WTC11 (cell line): ENCODE results near the gene CBX5. TPM values are rescaled to one million over a fixed set of nuclear protein-coding genes. Genes with fewer than 3 reads are reported as not detected.

ENCODE experiments used
- ATF1 ChIP-seq: sonication (generic); formaldehyde crosslinking; IDR thresholded peaks from 2 replicates; pipeline ENCODE4 v1.8.1; 2023; ENCODE audit warnings: mild to moderate bottlenecking, moderate library complexity, missing genetic modification reagents
- GABPB1 ChIP-seq: sonication (generic); formaldehyde crosslinking; IDR thresholded peaks from 2 replicates; pipeline ENCODE4 v1.8.1; 2023; ENCODE audit warnings: mild to moderate bottlenecking, missing genetic modification reagents
- IRF2 ChIP-seq: sonication (generic); formaldehyde crosslinking; IDR thresholded peaks from 2 replicates; pipeline ENCODE4 v1.8.0; 2022; ENCODE audit warnings: low read depth, missing genetic modification reagents, borderline replicate concordance
- KAT7 ChIP-seq: sonication (generic); formaldehyde crosslinking; IDR thresholded peaks from 2 replicates; pipeline ENCODE4 v1.8.1; 2023; ENCODE audit warnings: missing genetic modification reagents, mild to moderate bottlenecking, borderline replicate concordance
- RORB ChIP-seq: fragments of 250-450 bp; sonication (Bioruptor Pico); IDR thresholded peaks from 2 replicates; pipeline ENCODE4 v1.9.0; 2021; ENCODE audit warnings: mild to moderate bottlenecking
- SP1 ChIP-seq: sonication (generic); formaldehyde crosslinking; conservative IDR thresholded peaks from 2 replicates; pipeline ENCODE4 v1.8.1; 2022; ENCODE audit warnings: missing genetic modification reagents
- TEAD4 ChIP-seq: sonication (generic); formaldehyde crosslinking; IDR thresholded peaks from 2 replicates; pipeline ENCODE4 v1.8.0; 2022; ENCODE audit warnings: mild to moderate bottlenecking, missing genetic modification reagents
- total RNA-seq: library from RNA; stranded (reverse); gene quantifications from 3 replicates; pipeline ENCODE4 v1.2.3, GENCODE V29; 2021
- TF ChIP-seq, protein P1 (sequence below): fragments of 250-450 bp; sonication (Bioruptor Pico); IDR thresholded peaks from 2 replicates; pipeline ENCODE4 v1.9.0; 2021; ENCODE audit warnings: mild to moderate bottlenecking
- TF ChIP-seq, protein P2 (sequence below): sonication (generic); formaldehyde crosslinking; IDR thresholded peaks from 2 replicates; pipeline ENCODE4 v1.8.1; 2022; ENCODE audit warnings: missing genetic modification reagents, borderline replicate concordance
- TF ChIP-seq, protein P3 (sequence below): fragments of 200-600 bp; IDR thresholded peaks from 2 replicates; pipeline ENCODE4 v1.8.0; 2022; ENCODE audit warnings: antibody characterized with exemption
- TF ChIP-seq, protein P4 (sequence below): sonication (generic); formaldehyde crosslinking; IDR thresholded peaks from 2 replicates; pipeline ENCODE4 v1.8.0; 2022; ENCODE audit warnings: mild to moderate bottlenecking, missing genetic modification reagents
- TF ChIP-seq, protein P5 (sequence below): fragments of 250-450 bp; sonication (Bioruptor Pico); conservative IDR thresholded peaks from 2 replicates; pipeline ENCODE4 v1.9.0; 2021; ENCODE audit warnings: mild to moderate bottlenecking
- TF ChIP-seq, protein P6 (sequence below): sonication (generic); formaldehyde crosslinking; IDR thresholded peaks from 2 replicates; pipeline ENCODE4 v1.8.1; 2023; ENCODE audit warnings: mild to moderate bottlenecking, missing genetic modification reagents
- TF ChIP-seq, protein P7 (sequence below): fragments of 250-450 bp; sonication (Bioruptor Pico); IDR thresholded peaks from 2 replicates; pipeline ENCODE4 v1.8.0; 2021; ENCODE audit warnings: mild to moderate bottlenecking

The CBX5 gene
- total RNA-seq, 1 experiment from 2014 or later, result 182 TPM

DNA sequence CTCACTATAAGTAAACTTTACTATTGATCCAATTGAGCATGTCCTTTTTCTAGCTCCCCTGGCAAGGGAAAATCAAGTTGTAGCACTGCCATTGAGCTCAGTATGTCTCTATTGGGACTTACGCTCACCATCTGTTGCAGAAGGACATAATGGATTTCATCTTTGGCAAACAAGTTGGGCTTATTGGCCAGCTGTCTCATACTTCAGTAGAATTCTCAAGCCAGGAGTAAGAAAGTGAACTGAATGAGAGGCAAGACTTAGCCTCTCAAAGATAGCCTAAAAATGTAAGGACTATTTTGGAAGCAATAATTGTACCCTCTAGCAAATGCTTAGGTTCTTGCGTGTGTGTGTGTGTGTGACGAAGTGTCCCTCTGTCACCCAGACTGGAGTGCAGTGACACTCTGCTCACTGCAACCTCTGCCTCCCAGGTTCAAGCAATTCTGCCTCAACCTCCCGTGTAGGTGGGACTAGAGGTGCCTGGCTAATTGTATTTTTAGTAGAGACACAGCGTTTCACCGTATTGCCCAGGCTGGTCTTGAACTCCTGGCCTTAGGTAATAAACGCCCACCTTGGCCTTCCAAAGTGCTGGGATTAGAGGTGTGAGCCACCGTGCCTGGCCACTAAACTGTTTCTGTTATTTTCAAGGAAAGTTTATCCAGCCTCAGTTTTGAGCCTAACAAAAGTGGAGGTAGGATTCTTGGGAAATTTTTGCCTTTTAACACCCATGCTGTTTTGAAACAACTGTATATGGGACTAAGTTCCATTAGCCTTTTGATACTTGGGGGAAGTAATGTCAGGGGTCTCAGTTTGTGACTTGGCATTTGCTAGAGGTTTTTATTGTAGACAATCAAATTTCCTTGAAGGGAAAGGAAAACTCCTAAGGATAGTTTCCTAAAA, 7.6 kb upstream of the CBX5 start (continued):
- TF ChIP-seq, protein P1, sequence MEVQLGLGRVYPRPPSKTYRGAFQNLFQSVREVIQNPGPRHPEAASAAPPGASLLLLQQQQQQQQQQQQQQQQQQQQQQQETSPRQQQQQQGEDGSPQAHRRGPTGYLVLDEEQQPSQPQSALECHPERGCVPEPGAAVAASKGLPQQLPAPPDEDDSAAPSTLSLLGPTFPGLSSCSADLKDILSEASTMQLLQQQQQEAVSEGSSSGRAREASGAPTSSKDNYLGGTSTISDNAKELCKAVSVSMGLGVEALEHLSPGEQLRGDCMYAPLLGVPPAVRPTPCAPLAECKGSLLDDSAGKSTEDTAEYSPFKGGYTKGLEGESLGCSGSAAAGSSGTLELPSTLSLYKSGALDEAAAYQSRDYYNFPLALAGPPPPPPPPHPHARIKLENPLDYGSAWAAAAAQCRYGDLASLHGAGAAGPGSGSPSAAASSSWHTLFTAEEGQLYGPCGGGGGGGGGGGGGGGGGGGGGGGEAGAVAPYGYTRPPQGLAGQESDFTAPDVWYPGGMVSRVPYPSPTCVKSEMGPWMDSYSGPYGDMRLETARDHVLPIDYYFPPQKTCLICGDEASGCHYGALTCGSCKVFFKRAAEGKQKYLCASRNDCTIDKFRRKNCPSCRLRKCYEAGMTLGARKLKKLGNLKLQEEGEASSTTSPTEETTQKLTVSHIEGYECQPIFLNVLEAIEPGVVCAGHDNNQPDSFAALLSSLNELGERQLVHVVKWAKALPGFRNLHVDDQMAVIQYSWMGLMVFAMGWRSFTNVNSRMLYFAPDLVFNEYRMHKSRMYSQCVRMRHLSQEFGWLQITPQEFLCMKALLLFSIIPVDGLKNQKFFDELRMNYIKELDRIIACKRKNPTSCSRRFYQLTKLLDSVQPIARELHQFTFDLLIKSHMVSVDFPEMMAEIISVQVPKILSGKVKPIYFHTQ, result peak; percentile 96
- no peak; the same call in 1 of the 2 replicates for TF ChIP-seq RORB (CRISPR knock-in tag)
- TF ChIP-seq GABPB1, result no peak
- TF ChIP-seq, protein P2, sequence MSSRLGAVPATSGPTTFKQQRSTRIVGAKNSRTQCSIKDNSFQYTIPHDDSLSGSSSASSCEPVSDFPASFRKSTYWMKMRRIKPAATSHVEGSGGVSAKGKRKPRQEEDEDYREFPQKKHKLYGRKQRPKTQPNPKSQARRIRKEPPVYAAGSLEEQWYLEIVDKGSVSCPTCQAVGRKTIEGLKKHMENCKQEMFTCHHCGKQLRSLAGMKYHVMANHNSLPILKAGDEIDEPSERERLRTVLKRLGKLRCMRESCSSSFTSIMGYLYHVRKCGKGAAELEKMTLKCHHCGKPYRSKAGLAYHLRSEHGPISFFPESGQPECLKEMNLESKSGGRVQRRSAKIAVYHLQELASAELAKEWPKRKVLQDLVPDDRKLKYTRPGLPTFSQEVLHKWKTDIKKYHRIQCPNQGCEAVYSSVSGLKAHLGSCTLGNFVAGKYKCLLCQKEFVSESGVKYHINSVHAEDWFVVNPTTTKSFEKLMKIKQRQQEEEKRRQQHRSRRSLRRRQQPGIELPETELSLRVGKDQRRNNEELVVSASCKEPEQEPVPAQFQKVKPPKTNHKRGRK (CRISPR knock-in tag), result no peak
- peak; percentile 15; the same call in 1 of the 2 replicates for TF ChIP-seq SP1 (CRISPR knock-in tag)
- TF ChIP-seq ATF1, result no peak
- TF ChIP-seq, protein P3, sequence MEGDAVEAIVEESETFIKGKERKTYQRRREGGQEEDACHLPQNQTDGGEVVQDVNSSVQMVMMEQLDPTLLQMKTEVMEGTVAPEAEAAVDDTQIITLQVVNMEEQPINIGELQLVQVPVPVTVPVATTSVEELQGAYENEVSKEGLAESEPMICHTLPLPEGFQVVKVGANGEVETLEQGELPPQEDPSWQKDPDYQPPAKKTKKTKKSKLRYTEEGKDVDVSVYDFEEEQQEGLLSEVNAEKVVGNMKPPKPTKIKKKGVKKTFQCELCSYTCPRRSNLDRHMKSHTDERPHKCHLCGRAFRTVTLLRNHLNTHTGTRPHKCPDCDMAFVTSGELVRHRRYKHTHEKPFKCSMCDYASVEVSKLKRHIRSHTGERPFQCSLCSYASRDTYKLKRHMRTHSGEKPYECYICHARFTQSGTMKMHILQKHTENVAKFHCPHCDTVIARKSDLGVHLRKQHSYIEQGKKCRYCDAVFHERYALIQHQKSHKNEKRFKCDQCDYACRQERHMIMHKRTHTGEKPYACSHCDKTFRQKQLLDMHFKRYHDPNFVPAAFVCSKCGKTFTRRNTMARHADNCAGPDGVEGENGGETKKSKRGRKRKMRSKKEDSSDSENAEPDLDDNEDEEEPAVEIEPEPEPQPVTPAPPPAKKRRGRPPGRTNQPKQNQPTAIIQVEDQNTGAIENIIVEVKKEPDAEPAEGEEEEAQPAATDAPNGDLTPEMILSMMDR, result no peak
- no peak for TF ChIP-seq TEAD4 (CRISPR knock-in tag)
- TF ChIP-seq, protein P4, sequence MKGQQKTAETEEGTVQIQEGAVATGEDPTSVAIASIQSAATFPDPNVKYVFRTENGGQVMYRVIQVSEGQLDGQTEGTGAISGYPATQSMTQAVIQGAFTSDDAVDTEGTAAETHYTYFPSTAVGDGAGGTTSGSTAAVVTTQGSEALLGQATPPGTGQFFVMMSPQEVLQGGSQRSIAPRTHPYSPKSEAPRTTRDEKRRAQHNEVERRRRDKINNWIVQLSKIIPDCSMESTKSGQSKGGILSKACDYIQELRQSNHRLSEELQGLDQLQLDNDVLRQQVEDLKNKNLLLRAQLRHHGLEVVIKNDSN, result no peak
- TF ChIP-seq, protein P5, sequence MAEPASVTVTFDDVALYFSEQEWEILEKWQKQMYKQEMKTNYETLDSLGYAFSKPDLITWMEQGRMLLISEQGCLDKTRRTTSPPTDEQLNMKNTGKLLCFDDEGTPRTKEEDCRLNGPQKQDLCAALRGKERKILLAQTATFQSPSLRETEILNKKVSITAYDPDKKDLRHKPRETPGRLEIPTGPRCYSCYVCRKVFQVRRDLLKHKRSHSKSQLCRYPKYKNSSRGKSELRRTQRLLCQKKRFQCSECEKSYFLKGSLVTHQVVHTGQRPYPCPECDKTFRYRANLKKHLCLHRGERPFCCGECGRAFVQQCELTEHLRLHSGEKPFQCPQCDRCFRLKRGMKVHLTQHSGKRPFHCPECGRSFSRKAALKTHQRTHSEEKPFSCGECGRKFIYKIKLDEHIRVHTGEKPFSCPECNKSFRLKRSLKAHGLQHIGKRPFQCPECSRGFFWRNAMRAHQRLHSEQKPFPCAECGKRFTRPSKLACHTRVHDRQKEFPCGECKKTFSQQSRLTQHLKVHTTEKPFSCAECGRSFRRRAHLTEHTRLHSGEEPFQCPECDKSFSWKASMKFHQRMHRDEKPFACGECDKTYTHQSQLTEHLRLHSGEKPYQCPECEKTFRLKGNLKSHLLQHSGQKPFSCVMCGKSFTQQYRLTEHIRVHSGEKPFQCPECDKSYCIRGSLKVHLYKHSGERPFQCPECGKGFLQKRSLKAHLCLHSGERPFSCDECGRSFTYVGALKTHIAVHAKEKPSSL (CRISPR knock-in tag), result peak; percentile 92
- no peak for TF ChIP-seq KAT7 (CRISPR knock-in tag)
- TF ChIP-seq, protein P6, sequence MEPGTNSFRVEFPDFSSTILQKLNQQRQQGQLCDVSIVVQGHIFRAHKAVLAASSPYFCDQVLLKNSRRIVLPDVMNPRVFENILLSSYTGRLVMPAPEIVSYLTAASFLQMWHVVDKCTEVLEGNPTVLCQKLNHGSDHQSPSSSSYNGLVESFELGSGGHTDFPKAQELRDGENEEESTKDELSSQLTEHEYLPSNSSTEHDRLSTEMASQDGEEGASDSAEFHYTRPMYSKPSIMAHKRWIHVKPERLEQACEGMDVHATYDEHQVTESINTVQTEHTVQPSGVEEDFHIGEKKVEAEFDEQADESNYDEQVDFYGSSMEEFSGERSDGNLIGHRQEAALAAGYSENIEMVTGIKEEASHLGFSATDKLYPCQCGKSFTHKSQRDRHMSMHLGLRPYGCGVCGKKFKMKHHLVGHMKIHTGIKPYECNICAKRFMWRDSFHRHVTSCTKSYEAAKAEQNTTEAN, result no peak
- no peak for TF ChIP-seq IRF2 (CRISPR knock-in tag)
- TF ChIP-seq, protein P7, sequence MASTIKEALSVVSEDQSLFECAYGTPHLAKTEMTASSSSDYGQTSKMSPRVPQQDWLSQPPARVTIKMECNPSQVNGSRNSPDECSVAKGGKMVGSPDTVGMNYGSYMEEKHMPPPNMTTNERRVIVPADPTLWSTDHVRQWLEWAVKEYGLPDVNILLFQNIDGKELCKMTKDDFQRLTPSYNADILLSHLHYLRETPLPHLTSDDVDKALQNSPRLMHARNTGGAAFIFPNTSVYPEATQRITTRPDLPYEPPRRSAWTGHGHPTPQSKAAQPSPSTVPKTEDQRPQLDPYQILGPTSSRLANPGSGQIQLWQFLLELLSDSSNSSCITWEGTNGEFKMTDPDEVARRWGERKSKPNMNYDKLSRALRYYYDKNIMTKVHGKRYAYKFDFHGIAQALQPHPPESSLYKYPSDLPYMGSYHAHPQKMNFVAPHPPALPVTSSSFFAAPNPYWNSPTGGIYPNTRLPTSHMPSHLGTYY (CRISPR knock-in tag), result peak; percentile 93
